ENCODE data around the gene MPRIP.
"Not testable (repeated sequence)": the region's sequence is repeated elsewhere in the genome, so short reads cannot be mapped to it uniquely, and the experiment has no call there.

Gene MPRIP

DNA sequence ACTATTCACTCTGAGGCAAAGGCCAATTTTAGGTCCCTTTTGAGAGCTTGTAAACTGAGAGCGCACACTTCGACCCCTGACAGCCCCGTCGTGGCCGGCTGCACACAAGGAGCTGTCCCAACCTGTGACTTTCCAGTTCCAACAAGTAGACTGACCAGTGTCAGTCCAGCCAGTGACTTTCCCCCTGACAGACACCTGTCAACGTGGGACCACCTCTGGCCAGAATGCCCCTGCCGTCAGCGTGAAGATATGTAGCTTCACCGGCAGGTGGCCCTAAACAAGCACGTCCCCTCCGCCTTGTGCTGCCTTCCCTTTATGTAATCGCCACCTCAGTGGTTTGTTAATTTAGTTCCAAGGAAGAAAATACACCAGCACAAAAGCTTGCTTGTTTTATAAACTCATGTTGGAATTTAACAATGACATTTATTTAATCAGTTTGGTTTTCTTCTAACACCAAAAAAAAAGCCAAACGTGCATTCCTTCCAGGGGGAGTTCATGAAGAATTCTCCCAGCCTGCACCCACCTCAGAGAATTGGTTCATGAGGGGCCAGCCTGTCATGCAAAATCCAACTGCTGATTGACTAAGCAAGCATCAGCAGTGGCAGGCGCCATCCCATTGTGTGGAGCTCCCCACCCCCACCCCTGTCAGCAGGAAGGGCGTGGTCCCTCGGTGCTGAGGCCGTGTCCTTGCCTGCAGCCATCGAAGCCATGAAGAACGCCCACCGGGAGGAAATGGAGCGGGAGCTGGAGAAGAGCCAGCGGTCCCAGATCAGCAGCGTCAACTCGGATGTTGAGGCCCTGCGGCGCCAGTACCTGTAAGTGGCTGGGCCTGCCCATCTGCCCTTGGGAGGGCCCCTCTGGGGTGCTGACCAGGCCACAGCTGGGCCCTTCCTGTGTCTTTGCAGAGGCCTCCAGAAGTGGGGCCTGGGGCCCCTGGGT is 130.0 kb downstream of the MPRIP start:
- no peak for DNase-seq

DNA sequence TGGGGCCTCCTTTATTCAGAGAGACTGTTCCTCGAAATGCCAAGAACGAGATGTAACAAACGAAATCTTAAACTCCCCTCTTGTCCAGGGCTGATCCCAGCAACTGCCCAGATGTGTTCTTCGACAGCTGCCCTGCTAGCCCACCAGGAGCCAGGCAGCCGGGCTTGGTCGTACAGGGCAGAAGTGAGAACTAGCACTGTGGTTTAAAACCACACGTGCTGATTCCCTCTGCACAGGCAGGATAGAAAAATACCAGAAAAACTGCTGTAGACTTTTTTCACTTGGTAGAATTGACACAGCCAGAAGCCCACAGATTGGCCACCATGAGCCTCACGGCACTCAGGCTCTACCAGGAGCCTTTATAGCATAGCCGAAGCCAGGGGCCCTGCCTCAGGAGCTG is 130.7 kb downstream of the MPRIP start:
- DNase-seq = no peak

DNA sequence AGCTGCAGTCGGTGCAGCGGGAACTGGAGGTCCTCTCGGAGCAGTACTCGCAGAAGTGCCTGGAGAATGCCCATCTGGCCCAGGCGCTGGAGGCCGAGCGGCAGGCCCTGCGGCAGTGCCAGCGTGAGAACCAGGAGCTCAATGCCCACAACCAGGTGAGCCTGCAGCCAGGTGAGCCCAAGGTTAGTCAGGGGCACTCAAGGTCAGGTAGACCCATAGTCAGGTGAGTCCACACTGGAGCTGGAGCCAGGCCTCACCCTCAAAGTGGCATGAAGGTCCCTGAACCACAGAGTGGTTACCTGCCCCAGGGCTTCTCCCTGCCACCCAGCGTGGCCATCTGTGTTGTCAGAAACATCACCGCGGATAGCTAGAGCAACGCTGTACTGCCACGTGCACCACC is 131.7 kb downstream of the MPRIP start:
- no peak for DNase-seq

DNA sequence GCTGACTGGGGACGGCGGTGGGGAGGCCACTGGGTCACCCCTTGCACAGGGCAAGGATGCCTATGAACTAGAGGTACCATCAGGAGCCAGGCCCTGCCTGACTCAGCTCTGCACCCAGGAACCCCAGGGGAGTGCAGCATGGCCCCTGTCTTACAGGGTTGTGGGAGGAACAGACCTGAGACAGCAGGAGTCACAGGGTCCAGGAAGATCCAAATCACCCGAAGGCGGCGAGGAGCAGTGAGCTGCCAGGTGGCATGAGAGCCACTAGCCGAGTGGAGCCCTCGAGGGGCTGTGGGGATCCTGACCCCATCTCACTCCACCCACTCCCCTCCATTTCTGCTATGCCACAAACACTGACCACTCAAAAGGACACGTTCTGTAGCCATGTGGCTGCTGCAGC is 133.1 kb downstream of the MPRIP start:
- DNase-seq = no peak

DNA sequence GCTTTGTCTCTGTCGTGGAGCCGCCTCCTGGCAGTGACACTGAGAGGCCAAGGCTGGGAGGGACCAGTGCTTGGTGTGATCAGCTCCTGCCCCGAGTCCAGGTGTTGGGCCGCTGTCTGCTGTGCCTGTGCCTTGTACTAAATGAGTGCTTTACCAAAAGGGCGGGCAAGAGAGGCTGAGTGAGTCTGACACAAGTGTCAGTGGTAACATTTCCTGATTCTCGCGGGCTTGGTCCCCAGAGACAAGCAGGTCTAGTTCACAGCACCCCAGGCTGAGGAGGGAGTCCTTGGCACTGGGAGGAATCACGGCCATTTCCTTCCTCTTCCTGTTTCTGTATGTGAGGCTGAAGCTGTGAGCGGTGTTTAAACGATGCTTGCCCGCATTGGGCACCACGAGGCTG is 133.7 kb downstream of the MPRIP start:
- no peak for DNase-seq

DNA sequence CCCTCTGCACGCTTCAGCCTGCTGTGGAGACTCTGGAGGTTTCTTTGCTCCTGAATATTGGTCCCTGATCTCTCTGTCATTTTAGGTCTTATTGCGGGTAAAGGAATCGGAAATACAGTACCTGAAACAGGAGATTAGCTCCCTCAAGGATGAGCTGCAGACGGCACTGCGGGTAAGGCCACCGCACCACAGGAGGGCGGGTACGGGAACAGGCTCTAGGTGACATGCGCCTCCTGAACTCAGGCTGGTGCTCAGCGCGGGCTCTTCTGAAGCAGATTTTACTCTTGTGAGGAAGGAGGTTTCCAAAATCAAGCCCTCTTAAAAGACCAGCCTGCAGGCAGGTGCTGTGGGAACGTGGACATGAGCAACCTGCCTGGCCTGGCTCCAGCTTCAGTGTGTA is 134.1 kb downstream of the MPRIP start:
- no peak for DNase-seq

DNA sequence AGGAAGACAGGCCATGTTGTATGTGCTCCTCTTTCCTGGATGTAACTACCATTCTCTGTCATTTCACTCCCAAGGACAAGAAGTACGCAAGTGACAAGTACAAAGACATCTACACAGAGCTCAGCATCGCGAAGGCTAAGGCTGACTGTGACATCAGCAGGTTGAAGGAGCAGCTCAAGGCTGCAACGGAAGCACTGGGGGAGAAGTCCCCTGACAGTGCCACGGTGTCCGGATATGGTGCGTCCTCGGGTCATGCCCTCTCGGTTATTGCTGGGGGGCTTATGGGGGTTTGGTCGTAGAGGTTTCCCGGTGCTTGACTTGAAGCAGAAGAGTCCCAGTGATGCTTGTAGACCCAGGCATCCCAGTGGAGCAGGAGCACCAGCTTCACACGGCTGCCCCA is 134.9 kb downstream of the MPRIP start:
- DNase-seq = no peak

DNA sequence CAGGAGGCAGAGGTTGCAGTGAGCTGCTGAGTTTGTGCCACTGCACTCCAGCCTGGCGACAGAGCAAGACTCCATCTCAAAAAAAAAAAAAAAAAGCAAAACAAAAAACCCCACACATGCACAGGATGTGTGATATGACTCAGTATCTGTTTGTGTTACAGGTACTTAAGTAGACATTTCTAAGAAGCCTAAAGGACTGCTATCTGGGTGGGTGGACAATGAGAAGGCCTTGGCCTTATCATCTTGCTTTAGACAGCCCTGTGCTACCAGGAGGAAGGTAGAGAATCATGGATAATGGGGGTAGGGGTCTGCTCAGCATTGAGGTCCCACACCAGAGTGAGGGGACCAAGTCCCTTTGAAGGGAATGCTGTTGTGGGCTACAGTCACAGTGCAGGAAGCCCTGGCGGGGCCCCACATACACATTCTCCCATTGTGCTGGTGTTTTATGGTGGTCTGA is 137.1 kb downstream of the MPRIP start:
- DNase-seq = no peak

DNA sequence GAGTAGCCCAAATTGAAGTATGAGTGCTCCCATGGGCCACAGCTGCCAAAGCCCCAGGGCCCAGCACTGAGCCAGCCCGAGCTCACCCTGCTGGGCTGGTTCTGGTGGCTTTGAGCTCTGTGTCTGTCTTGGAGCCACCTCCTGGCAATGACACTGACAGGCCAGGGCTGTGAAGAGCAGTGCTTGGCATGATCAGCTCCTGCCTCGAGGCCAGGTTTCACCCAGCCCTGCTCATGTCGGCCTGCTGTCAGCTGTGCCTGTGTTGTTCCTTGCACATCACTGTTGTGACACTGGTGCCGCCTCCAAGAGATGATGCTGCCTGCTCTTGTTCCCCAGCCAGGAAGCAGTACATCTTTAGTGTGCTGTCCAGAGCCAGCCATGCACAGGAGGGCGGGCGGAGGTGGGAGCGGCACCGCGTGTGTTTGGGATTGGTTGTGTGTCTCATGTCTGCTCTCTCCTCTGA is 137.9 kb downstream of the MPRIP start:
- DNase-seq = no peak

DNA sequence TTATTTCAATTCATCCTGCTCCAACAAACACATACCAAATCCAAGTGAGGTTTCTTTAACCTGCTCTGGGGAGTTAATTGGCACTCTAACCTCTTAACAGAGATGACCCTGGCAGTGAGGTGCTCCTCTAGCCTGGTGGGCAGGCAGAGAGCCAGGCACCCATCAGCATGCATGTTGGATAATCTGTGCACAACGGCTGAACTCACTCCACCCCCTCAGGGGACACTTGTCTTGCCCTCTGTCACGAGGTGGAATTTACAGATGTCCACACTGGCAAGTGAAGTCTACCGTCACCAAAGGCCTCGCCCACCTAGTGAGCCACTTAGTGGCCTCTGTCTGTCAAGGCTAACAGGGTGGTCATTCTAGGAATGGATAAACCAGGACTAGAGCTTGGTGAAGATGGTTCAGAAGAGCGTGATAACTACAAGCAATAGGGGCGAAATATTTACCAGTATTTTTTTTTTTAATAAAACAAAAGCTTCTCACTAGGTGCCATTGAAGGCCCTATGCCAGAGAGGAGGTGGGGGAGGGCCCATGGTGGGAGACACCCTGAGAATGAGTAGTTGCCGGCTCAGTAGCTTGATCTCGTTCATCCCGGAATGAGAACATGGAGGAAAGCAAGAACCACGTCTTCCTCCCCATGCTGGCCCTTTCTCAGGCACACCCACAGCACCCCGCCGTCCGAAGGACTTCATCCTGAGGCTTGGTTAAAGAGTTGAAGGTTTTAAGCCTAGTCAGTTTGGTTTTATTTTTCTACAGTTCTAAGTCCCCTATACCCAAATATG is 138.7 kb downstream of the MPRIP start:
- DNase-seq = no peak

DNA sequence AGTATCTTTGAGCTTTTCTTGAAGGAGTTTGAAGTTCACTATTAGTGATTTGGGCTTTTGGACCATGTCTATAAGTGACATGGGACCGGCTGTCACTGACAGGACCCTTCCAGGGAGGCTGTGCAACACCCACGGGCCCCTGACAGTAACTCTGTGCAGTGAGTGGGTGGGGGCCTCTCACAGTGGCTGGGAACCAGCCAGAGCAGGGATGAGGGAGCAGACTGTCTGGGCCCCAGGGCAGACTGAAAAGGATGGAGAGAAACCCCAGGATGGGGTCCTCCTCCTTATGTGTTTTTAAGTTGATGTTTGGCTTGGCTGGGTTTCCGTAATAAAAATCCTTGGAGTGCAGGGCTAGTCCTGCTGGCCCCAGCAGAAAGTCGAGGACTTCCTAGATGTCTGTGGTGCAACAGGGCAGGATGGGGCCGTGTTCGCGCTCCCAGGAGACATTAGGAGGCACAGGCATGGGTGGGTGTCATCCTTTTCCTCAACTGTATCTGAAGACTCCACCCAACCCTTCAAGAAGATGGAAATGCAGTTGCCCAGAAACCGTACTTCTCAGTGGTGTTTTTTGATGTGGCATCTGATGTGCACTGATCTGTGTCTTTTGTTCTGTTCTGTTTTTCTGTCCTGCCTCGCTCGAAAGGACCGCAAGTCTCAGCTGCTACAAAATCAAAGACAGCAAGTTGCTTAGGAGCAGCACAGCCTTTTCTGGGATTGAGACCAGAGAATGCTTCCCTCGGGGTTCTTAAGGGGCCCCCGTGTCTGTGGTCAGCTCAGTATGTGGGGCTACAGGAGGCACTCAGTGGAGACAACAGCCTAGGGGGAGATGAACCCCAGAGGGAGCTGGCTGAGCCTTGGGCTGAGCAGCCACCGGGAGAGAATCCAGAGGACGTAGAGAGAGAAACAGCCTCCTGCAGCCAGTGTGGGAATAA is 139.7 kb downstream of the MPRIP start:
- no peak for DNase-seq

DNA sequence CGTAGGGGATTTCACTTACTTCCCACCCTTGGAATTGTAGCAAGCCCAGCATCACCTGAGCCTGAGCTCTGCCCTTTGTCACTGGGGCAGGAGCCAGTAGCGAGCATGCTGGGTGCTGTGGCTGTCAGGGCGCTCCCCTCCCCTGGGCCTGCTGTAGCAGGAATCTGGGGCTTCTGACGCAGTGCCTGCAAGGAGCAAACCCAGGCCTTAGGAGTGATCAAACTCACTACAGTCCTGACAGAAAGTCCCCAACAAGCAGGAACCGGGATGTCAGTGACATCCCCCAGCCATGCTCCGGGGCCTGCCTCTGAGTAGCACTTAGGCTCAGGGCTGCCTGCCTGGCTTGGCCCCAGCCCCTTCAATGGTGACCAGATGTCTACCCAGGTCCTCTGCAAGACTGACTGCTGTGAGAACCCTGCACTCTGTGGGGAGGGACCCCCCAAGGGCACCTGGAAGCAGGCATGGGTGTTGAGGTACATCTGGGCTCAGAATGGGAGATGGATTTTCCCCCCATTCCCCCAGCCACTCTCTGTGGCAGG is 140.4 kb downstream of the MPRIP start:
- no peak for DNase-seq

DNA sequence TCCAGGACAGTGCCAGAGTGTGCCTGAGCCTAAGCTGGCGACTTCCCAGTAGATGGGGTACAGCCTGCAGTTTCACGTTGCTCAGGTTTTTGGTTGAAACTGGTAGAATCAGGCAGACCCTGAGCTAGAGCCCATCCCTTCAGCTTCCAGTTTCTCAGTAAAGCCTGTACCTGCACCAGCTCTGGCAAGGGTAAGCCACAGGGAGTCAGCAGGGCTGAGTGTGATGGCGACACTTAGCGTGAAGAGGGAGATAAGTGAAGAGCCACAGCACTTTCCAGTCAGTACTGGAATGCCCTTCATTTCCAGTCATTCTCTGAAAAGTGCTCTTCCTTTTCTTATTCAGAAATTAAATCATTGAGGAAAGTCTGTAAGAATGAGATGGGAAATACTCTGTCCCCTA is 141.5 kb downstream of the MPRIP start:
- no peak for DNase-seq

DNA sequence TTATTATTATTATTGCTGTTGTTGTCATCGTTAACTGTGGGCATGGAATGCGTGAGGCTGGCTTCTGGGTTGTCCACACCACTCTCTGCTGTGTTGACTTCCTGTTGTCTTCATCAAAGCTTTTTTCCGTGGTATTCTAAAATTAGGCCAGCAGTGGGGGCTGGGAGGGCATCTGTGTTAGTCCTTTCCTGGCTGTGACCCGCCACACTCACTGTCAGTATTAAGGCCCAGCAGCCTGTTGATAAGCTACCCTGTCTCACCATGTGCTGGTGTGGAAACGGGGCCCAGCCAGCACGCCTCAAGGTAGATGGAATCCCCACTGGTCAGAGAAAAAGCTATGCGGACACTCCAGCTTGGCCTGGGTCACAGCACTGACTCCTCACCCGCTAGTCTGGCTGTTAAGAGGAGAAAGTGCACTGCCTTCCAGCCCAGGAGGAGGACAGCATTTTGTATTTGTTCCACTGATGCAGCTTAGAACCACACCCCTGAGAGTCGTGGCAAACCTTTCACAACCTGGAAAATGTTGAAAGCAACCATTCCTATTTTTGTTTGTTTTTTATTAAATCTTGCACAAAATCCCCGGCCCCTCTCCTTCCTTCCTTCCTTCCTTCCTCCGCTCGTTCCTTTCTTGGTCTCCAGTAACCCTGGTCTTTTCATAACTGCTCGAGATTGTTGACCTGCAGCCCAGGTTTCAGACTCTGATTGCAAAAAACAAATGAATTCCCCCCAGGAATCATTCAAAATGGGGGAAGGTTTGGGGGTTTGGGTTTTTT is 142.9 kb downstream of the MPRIP start:
- DNase-seq = not testable (repeated sequence)

DNA sequence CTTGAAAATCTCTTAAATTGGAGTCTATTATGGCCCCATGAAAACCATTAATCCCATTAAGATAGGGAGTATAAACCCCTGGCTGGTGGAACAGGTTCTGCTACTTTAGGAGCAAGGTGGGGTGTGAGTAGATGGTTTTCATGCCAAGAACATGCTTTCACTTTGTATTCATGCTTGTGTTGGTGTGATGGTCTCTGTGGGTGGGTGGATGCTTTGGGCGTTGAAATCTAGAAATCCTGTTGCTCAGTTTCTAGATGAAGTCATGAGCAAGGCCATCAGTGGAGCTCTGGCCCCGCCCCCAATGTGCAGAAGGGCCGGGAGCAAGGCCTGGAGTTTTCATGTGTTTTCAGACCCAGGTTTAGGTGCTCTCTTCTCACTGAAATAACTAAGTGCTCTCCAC is 143.8 kb downstream of the MPRIP start:
- no peak for DNase-seq

DNA sequence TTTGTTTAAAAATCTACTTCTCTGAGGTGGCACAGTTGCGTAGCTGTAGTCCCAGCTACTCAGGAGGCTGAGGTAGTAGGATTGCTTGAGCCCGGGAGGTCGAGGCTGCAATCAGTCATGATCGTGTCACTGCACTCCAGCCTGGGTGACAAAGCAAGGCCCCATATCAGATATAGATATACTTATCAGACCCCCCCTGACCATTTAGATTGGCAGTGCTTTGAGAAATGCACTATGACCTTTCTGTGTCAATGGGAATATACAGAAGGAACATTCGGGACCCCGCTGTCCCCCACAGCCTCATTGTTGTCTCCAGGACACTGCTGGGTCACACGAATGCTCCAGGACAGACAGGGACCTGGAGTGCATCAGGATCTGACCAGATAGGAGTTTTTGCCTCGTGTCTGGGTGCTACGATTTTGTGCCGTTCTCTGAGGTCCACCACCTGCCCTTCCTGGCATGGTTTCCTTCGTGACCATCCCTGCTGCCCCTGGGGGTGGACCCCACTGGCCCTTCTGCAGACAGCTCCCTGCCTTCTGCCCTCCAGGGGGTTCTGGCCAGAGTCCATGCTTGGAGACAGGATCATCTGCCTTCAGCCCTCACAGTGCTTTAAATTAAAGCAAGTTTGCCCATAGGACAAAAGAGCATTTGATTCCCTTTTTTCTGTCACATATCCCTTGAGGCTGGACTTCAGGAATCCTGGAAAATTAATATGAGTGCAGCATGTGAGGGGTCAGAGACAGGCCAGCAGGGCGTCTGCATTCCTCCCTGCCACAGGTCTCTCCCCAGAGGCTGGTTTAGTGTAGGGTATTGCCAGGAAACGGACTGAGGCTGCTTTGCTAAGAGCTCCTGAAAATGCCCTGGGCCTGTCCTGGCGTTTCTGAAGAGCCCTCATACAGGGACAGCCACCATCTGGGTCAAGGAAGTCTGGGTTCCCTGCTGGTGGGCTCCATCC is 144.6 kb downstream of the MPRIP start:
- no peak for DNase-seq

DNA sequence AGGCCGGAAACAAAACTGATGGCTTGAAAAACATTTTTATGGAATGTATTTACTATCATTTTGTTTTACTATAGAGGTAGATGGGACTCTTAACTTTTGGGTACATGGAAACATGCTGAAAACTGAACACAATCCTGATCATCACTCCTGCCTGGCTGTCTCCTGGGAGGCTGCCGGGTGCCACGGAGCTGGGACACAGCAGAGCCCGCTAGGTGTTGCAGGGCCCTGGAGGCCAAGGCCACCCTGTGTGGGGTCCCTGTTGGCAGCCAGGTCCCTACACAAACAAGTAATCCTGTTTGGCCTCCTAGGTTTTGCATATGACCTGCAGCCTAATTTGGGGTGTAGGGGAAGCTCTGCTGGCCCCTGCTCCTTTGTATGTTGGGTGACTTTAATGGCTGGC is 146.3 kb downstream of the MPRIP start:
- DNase-seq = no peak

DNA sequence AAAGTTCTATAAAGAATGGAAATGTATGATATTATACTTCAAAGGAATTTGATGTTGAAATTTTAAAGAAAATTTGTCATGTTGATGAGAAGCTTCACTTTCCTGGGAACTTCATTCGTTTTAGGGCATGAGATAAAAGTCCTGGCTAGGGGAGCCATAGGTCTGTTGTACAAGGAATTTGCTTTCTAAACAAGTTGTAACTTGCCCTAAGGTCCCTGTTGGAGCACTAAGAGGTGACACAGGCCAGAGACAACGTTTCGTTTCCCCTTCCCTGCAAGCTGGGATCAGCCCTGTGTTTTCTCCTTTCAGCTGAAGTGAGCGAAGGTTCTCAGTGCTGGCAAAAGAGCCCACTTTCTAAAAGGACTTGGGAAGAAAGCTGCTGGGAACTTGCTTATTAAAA is 147.3 kb downstream of the MPRIP start:
- DNase-seq = no peak

DNA sequence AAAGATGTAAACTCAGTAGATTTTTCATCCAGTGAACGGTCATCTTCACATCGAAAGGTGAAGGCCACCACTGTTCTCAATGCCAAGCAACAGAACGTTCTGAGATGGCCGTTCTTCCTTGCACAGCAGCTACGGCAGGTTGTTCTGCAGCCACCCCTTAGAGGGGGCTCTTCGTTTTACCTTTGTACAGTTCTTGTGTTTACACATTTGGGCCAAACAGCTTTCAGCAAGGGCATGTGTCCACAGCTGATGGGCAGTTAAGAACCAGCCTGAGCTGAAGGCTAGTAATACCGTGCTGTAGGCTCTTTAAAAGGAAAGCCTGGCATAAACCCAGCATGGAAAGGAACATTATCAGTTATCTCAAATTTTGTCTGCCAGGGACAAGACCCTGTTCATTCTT is 147.9 kb downstream of the MPRIP start:
- no peak for DNase-seq

DNA sequence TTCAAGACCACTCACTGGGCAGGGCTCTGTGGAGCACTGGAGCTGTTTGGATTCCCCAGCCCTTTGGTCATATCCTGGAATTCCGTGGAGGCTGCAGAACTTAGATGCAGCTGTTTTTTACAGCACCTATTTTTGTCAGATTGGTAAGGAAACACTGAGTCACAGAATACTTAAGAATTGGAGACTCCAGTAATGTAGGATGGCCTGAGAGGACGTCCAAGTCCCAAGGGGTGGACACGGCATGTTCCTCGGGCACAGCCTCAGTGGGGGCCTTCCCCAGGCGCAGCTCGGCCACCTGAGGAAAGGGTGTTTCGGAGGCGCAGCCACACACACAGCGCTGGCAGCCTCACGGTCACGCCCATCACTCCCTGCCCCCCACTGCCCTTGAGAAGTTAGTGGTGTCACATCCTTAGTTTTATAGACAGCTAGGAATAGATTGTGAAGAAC is 149.1 kb downstream of the MPRIP start:
- DNase-seq = peak; percentile 62
